HL-60 (cell line): ENCODE data around the gene MND1.

Experiments used
- DNase-seq, 2 experiments: peaks; one replicate each; pipeline ENCODE4 v3.0.0-alpha.2; 2010 to 2020; ENCODE audit warnings: low read depth in 1 of 2, low spot score in 1 of 2
- H3K27ac ChIP-seq: fragments of 250-450 bp; sonication (Bioruptor Pico); replicated peaks from 2 replicates; pipeline ENCODE4 v1.5.1; 2020; ENCODE audit warnings: mild to moderate bottlenecking, moderate library complexity
- H3K27me3 ChIP-seq: fragments of 250-450 bp; sonication (Bioruptor Pico); 2 replicates; pipeline ENCODE4 v1.5.1; 2021; ENCODE audit warnings: mild to moderate bottlenecking, moderate library complexity; ENCODE audit not compliant: insufficient read depth, poor library complexity, severe bottlenecking
- H3K4me3 ChIP-seq: replicated peaks from 2 replicates; pipeline ENCODE4 v1.5.1; 2011; ENCODE audit warnings: mild to moderate bottlenecking, control low read depth, low read length; ENCODE audit not compliant: insufficient read depth
- GABPA ChIP-seq: IDR thresholded peaks from 2 replicates; pipeline ENCODE4 v1.6.1; 2012; ENCODE audit warnings: low read depth
- POLR2AphosphoS5 ChIP-seq: IDR thresholded peaks from 2 replicates; pipeline ENCODE4 v1.6.1; 2012; ENCODE audit warnings: low read depth
- REST ChIP-seq: IDR thresholded peaks from 2 replicates; pipeline ENCODE4 v1.6.1; 2012; ENCODE audit warnings: low read depth; ENCODE audit not compliant: insufficient replicate concordance
- SPI1 ChIP-seq: IDR thresholded peaks from 2 replicates; pipeline ENCODE4 v1.6.1; 2012; ENCODE audit warnings: low read depth, mild to moderate bottlenecking, borderline replicate concordance
- TF ChIP-seq, protein P1 (sequence below): IDR thresholded peaks from one replicate; pipeline ENCODE4 v1.5.1; 2011; ENCODE audit warnings: low read length, control low read depth, inconsistent platforms; ENCODE audit not compliant: insufficient read depth

MND1 gene

GRCh38 chr4:153374442-153374841, 30.0 kb downstream of the MND1 start:
- DNase-seq: no peak
- TF ChIP-seq, protein P1, sequence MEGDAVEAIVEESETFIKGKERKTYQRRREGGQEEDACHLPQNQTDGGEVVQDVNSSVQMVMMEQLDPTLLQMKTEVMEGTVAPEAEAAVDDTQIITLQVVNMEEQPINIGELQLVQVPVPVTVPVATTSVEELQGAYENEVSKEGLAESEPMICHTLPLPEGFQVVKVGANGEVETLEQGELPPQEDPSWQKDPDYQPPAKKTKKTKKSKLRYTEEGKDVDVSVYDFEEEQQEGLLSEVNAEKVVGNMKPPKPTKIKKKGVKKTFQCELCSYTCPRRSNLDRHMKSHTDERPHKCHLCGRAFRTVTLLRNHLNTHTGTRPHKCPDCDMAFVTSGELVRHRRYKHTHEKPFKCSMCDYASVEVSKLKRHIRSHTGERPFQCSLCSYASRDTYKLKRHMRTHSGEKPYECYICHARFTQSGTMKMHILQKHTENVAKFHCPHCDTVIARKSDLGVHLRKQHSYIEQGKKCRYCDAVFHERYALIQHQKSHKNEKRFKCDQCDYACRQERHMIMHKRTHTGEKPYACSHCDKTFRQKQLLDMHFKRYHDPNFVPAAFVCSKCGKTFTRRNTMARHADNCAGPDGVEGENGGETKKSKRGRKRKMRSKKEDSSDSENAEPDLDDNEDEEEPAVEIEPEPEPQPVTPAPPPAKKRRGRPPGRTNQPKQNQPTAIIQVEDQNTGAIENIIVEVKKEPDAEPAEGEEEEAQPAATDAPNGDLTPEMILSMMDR: no peak
- TF ChIP-seq REST (no peak), GABPA (no peak), SPI1 (no peak), POLR2AphosphoS5 (no peak)
- Histone ChIP-seq H3K4me3 (no peak overlapping the region), H3K27me3 (no peaks in the 10 kb centered on the region), H3K27ac (no peak overlapping the region)

GRCh38 chr4:153375303-153375702, 30.8 kb downstream of the MND1 start:
- no peak for TF ChIP-seq GABPA
- TF ChIP-seq REST: no peak
- Histone ChIP-seq H3K27ac (no peak overlapping the region), H3K27me3 (no peaks in the 10 kb centered on the region), H3K4me3 (no peak overlapping the region)
- DNase-seq: no peak

GRCh38 chr4:153383131-153383530, 38.6 kb downstream of the MND1 start:
- H3K4me3 ChIP-seq: no peak overlapping the region
- H3K27me3 ChIP-seq: no peaks in the 10 kb centered on the region
- TF ChIP-seq POLR2AphosphoS5 (no peak), SPI1 (no peak), REST (no peak), GABPA (no peak)
- TF ChIP-seq, protein P1: no peak
- H3K27ac ChIP-seq: no peak overlapping the region
- no peak for DNase-seq

- no peak overlapping the region for H3K27ac ChIP-seq
- no peaks in the 10 kb centered on the region for H3K27me3 ChIP-seq
- TF ChIP-seq REST: no peak
- TF ChIP-seq POLR2AphosphoS5: no peak
- no peak for TF ChIP-seq SPI1
- TF ChIP-seq GABPA: no peak
- TF ChIP-seq, protein P1: no peak
- peak in 1 of 2 experiments; percentile 3 for DNase-seq
- H3K4me3 ChIP-seq: no peak overlapping the region
Observed at GRCh38 chr4:153384160-153384559, 39.7 kb downstream of the MND1 start.
